ENCODE results near the gene CCDC187.

The CCDC187 gene

GRCh38 chr9:136255166-136255538 is 48.7 kb downstream of the CCDC187 start:
- H3K4me3 ChIP-seq (ENCODE audit: low read length) = no peak overlapping the region
- TF ChIP-seq CTCF (conservative IDR thresholded peaks at IDR 0.05; ENCODE audit: low read depth, low read length) = no peak
- DNase-seq (ENCODE audit: low read depth) = no peak

GRCh38 chr9:136254381-136255165 is 49.3 kb downstream of the CCDC187 start:
- H3K4me3 ChIP-seq (ENCODE audit: low read length) = no peak overlapping the region
- DNase-seq (ENCODE audit: low read depth) = no peak
- no peak for TF ChIP-seq CTCF (conservative IDR thresholded peaks at IDR 0.05; ENCODE audit: low read depth, low read length)

GRCh38 chr9:136253246-136254130 is 50.4 kb downstream of the CCDC187 start:
- TF ChIP-seq CTCF (conservative IDR thresholded peaks at IDR 0.05; ENCODE audit: low read depth, low read length) = no peak
- H3K4me3 ChIP-seq (ENCODE audit: low read length) = no peak overlapping the region
- DNase-seq (ENCODE audit: low read depth) = no peak

- no peak for TF ChIP-seq CTCF (conservative IDR thresholded peaks at IDR 0.05; ENCODE audit: low read depth, low read length)
- no peak overlapping the region for H3K4me3 ChIP-seq (ENCODE audit: low read length)
- DNase-seq (ENCODE audit: low read depth) = no peak
Measured at GRCh38 chr9:136252846-136253245, 51.0 kb downstream of the CCDC187 start.

- no peak for TF ChIP-seq CTCF (conservative IDR thresholded peaks at IDR 0.05; ENCODE audit: low read depth, low read length)
- DNase-seq (ENCODE audit: low read depth) = no peak
- H3K4me3 ChIP-seq (ENCODE audit: low read length) = no peak overlapping the region
Measured at GRCh38 chr9:136252281-136252680, 51.6 kb downstream of the CCDC187 start.

GRCh38 chr9:136251264-136252115 is 52.4 kb downstream of the CCDC187 start:
- TF ChIP-seq CTCF (conservative IDR thresholded peaks at IDR 0.05; ENCODE audit: low read depth, low read length) = no peak
- DNase-seq (ENCODE audit: low read depth) = no peak
- H3K4me3 ChIP-seq (ENCODE audit: low read length) = no peak overlapping the region

All from retinal pigment epithelial cell (primary cell).